Aorta (tissue), 5 donors: ENCODE data around the gene DSCAML1. TPM values are rescaled to one million over a fixed set of nuclear protein-coding genes. Genes with fewer than 3 reads are reported as not detected.

ENCODE experiments used
- ATAC-seq: fragments of 200-7000 bp; cut with Tn5 transposase; one replicate; pipeline ENCODE4 v1.9.1; 2022; ENCODE audit warnings: moderate library complexity; ENCODE audit not compliant: low FRiP score
- DNase-seq, 2 donors: peaks; one replicate each; pipeline ENCODE4 v3.0.0-alpha.2; 2020
- H3K27ac ChIP-seq, 2 donors: one replicate each; pipeline ENCODE4 v1.5.1; 2013; ENCODE audit warnings: low read length in 2 of 2, mild to moderate bottlenecking in 2 of 2, moderate library complexity in 2 of 2, control low read depth in 1 of 2, inconsistent platforms in 1 of 2, low read depth in 1 of 2
- H3K27me3 ChIP-seq, 2 donors: one replicate each; pipeline ENCODE4 v1.6.1; 2013; ENCODE audit warnings: control low read depth in 1 of 2, low read length in 1 of 2, mild to moderate bottlenecking in 1 of 2, moderate library complexity in 1 of 2; ENCODE audit not compliant: insufficient read depth in 2 of 2, control insufficient read depth in 1 of 2
- H3K36me3 ChIP-seq, 2 donors: one replicate each; pipeline ENCODE4 v1.6.1; 2013; ENCODE audit warnings: control low read depth in 1 of 2, low read length in 1 of 2, mild to moderate bottlenecking in 1 of 2; ENCODE audit not compliant: insufficient read depth in 2 of 2, control insufficient read depth in 1 of 2
- H3K4me1 ChIP-seq, 2 donors: one replicate each; pipeline ENCODE4 v1.6.1; 2013; ENCODE audit warnings: low read length in 2 of 2, control low read depth in 1 of 2, mild to moderate bottlenecking in 1 of 2, moderate library complexity in 1 of 2; ENCODE audit not compliant: insufficient read depth in 2 of 2, control insufficient read depth in 1 of 2
- H3K4me3 ChIP-seq, 2 donors: one replicate each; pipeline ENCODE4 v1.5.1; 2013; ENCODE audit warnings: low read length in 2 of 2, control low read depth in 1 of 2, mild to moderate bottlenecking in 1 of 2
- H3K9me3 ChIP-seq: one replicate; pipeline ENCODE4 v1.6.1; 2013; ENCODE audit warnings: mild to moderate bottlenecking, low read length; ENCODE audit not compliant: control insufficient read depth
- WGBS, 2 donors: extraction: QIAGEN DNeasy Blood & Tissue Kit; methylation state at CpG; one replicate each; pipeline ENCODE4 v1.1.7; 2013; 5-methylcytosine and 5-hydroxymethylcytosine counted together
- intact Hi-C, 2 donors: fragments of 100-400 bp; cut with DNase I; formaldehyde crosslinking; loops; one replicate each; pipeline versions ENCODE4 v1.14.2 to v1.15.0; 2022
- polyA plus RNA-seq, 2 donors: library from polyadenylated mRNA; stranded (reverse); fragments of 200-250 nt; gene quantifications; one replicate each; pipeline ENCODE4 v1.2.3, GENCODE V29; 2013
- total RNA-seq, 2 donors: library from RNA; stranded (reverse); fragmentation: NEBNext Ultra II Directional; extraction: Animal tissue kit (Norgen Biotek cat#: 25700); gene quantifications; one replicate each; pipeline ENCODE4 v1.2.1, GENCODE V29; 2021
- donor health status: healthy with polysubstance abuse.
- donor health status: Bipolar disorder and iron deficiency.
- donor health status: DM: no; HTN: no; CAD: no.
- donor health status: DM: no; HTN: no; CAD: no.
- donor health status: DM: yes; HTN: yes; CAD: no.

DSCAML1 gene
- total and polyA plus RNA-seq, 4 donors, result 0.13 to 2.2 (median 0.58) TPM; not detected in 1

DNA sequence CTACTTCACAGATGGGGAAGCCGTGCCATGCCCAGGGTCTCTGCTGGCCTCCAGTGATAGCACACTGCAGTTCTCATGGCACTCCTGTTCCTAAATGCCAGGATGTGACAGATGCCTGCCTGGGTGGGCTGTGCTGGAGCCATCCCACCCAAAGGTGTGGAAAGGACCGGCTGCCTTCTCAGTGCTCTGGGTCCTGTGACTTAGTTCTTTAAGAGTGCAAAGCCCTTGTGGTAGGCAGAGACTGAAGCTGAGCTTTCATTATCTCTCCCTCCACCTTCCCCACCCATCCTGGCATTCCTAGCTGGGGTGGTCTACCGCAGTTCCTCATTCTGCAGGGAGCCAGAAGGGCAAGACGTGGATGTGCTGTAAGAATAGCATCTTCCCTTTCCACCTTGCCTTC lies 319.3 kb downstream of the DSCAML1 start:
- H3K4me1 ChIP-seq, result no peaks in the 10 kb centered on the region
- intact Hi-C loops, result no loop called here
- no peaks in the 10 kb centered on the region for H3K36me3 ChIP-seq
- H3K9me3 ChIP-seq, result no peaks in the 10 kb centered on the region
- ATAC-seq, result no peak
- no peak overlapping the region for H3K27ac ChIP-seq
- H3K4me3 ChIP-seq, result no peak overlapping the region
- 57 to 62% methylated on average over 4 of the region's 4 CpGs for WGBS, 2 donors
- no peaks in the 10 kb centered on the region for H3K27me3 ChIP-seq
- no peak for DNase-seq

DNA sequence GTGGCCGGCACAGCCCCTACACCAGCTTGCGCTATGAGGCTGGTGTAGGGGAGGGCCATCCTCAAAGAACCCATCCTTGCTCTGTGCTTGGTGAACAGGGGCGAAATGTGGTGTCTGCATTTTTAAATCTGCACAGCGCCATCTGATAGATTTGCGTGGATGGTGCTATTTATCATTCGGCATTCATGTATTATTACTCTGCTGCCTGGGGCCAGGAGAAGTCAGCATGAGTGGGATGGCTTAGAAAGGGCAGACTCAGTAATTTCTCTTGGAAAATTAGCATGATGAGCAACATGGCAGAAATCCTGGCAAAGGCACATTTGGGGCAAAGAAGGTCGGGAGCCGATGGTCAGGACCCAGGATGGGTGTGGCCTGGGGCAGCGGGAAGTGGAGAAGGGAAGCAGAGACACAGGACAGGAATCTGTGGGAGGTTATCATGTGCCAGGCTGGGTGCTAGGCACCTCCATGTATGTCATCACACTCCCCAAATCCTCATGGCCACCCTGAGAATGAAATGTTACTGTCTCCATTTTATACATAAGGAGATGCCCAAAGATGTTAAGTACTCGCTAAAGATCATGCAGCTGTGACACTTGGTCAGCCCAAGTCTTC lies 320.4 kb downstream of the DSCAML1 start:
- Histone ChIP-seq H3K27ac (no peak overlapping the region), H3K4me1 (no peaks in the 10 kb centered on the region), H3K27me3 (no peaks in the 10 kb centered on the region), H3K36me3 (no peaks in the 10 kb centered on the region), H3K4me3 (no peak overlapping the region), H3K9me3 (no peaks in the 10 kb centered on the region)
- intact Hi-C loops, result no loop called here
- ATAC-seq (no peak), DNase-seq (peak in 1 of 2 donors; percentile 33)
- WGBS, 2 donors, result 78% methylated on average over 10 of the region's 10 CpGs

DNA sequence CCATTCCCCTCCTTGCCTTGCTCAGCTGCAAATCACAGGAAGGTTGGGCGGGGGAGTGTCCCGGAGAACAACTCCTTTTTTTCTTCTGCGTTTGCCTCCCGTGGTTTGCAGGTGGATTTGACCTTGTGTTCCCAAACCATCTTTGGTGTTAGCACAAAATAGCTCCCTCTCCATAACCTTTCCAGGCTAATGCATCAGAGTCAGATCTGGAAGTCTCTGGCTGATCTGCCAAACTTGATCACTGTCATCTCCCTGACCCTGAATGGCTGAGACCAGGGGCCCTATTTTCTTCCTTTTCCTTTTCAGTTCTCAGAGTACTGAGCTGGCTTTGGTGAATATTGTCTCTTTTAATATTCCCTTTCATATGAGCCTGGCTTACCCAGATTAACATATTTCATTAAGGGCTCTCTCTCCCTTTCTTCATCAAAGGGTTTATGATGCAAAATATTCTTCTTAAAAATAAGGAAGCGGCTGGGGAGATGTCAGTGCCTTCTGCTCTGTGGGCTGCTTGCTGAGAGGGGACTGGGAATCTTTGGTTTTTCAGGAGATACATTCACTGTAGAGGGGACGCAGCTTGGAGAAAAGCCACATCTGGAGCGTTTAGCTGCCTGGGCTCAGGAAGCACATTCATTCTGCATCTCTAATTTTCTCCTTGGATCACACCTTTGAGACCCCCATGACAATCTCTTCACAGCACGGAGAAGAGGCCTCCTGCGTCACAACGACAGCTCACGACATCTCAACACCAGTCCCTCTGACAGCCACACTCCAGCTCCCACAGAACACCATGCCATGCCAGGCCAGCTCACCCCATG lies 321.1 kb downstream of the DSCAML1 start:
- ATAC-seq (no peak), DNase-seq (peak in 1 of 2 donors; percentile 50)
- 67 to 70% methylated on average over 11 of the region's 11 CpGs for WGBS, 2 donors
- H3K27me3 ChIP-seq, result no peaks in the 10 kb centered on the region
- no peak overlapping the region for H3K4me3 ChIP-seq
- H3K36me3 ChIP-seq, result no peaks in the 10 kb centered on the region
- H3K27ac ChIP-seq, result no peak overlapping the region
- H3K4me1 ChIP-seq, result no peaks in the 10 kb centered on the region
- intact Hi-C loops, result no loop called here
- no peaks in the 10 kb centered on the region for H3K9me3 ChIP-seq

DNA sequence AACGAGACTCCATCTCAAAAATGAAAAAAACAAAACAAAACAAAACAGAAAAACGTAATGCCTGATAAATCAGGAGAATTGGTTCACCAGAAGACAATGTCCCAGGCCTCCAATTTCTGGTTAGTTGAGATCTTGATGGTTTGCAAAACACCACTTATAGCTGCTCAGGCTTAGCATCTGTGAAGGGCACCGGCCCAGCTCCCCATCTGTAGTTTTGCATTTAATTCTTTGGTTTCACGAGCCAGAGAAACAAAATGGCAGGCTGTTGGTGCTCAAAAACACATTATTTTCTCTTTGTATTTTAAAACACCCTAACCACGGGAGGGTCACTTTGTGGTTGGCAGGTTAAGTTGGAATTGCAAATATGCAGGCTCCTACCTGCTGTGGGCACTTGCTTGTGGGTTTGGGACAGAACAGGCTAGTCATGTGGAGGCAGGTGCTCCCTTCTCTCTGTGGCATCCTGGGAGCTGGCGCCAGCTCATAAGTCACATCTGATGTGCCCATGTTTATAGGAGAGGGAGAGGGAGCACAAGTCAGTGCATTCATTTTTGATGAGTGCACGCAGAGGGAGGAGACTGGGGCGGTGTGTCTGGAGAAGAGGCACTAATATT lies 323.4 kb downstream of the DSCAML1 start:
- Histone ChIP-seq H3K36me3 (no peaks in the 10 kb centered on the region), H3K4me3 (no peak overlapping the region), H3K9me3 (no peaks in the 10 kb centered on the region), H3K27ac (no peak overlapping the region), H3K27me3 (no peaks in the 10 kb centered on the region), H3K4me1 (no peaks in the 10 kb centered on the region)
- ATAC-seq (peak; percentile 28), DNase-seq (peak in 1 of 2 donors; percentile 28)
- 55 to 61% methylated on average over 8 of the region's 8 CpGs for WGBS, 2 donors
- intact Hi-C loops, result no loop called here

DNA sequence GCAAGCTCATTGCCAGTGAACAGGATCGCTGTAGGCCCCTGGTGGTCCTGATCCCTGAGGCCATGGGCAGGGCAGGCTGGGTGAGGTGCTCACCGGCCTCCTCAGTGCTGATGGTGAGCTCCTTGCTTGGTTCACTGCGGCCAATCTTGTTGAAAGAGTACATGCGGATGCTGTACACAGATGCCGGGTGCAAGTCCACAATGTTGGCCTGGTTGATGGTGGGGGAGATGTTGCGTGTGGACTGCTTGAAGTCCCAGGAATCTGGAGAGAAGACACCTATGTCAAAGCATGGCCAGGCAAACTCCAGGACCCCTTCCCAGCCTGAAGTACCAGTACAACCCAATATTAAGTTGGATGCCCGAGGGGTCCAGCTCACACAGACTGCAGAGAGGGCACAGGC lies 325.2 kb downstream of the DSCAML1 start:
- H3K4me3 ChIP-seq, result no peak overlapping the region
- ATAC-seq (no peak), DNase-seq (peak in 1 of 2 donors; percentile 62)
- H3K27me3 ChIP-seq, result no peaks in the 10 kb centered on the region
- no peaks in the 10 kb centered on the region for H3K9me3 ChIP-seq
- H3K4me1 ChIP-seq, result no peaks in the 10 kb centered on the region
- H3K27ac ChIP-seq, result no peak overlapping the region
- WGBS, 2 donors, result 89 to 92% methylated on average over 7 of the region's 7 CpGs
- intact Hi-C loops, result no loop called here
- H3K36me3 ChIP-seq, result no peaks in the 10 kb centered on the region

DNA sequence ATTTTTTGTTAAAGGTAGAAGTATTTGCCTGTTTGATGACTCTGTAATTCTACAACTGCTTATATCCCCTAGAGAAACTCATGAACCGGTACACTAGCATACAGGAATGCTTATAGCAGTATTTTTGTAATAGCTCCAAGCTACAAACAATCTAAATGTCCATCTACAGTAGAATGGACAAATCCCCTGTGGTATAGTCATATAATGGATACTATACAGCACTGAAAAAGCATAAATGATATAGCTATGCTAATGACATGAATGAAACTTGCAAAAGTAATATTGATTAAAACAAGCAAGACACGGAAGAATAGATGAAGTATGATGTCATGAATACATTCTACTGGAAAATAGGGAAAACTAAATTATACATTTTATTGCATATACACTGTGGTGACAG lies 326.4 kb downstream of the DSCAML1 start:
- Histone ChIP-seq H3K27ac (no peak overlapping the region), H3K9me3 (no peaks in the 10 kb centered on the region), H3K36me3 (no peaks in the 10 kb centered on the region), H3K4me1 (no peaks in the 10 kb centered on the region), H3K27me3 (no peaks in the 10 kb centered on the region), H3K4me3 (no peak overlapping the region)
- whole genome bisulfite sequencing, 2 donors, result 80 to 86% methylated on average over 2 of the region's 2 CpGs
- intact Hi-C loops, result no loop called here
- DNase-seq, result no peak
- no peak for ATAC-seq

DNA sequence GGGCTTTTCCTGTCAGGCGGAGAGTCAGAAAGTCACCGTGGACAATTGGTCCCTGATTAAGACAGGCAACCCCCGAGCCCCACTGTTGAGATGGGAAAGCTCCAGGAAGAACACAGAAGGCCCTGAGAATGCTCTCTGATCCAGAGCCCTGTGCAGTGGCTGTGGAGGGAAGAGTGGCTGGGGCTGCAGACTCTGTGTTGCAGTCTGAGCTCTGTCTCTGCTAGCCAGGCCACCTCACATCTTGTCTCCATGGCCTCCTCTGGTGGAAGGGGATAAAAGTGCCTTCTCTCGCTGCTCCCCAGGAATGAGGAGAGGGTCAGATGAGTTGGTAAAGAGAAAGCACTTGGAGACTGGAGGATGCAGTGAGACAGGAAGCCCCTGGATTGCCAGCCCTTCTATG lies 328.1 kb downstream of the DSCAML1 start:
- no peak for ATAC-seq

DNA sequence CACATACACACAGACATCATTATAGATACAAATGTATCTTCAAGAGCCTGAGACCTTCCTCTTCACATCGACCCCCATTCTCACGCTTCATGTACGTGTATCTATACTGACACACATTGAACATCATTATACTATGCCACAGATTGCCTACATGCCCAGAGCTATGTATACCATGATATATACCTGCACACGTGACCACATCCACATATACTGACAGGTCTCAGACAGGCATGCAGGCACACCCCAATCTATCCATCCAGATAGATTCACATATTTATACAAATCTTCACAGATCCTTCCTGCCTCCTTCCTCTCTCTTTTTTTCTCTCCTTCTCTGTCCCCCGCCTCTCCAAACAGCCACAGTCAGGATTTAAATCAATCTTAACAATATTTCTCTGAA lies 329.2 kb downstream of the DSCAML1 start:
- no peak overlapping the region for H3K4me3 ChIP-seq
- WGBS, 2 donors, result 69 to 83% methylated on average over 5 of the region's 5 CpGs
- DNase-seq (peak in 1 of 2 donors; percentile 3), ATAC-seq (no peak)
- H3K4me1 ChIP-seq, result no peaks in the 10 kb centered on the region
- intact Hi-C loops, result no loop called here
- H3K27me3 ChIP-seq, result no peaks in the 10 kb centered on the region
- no peak overlapping the region for H3K27ac ChIP-seq
- no peaks in the 10 kb centered on the region for H3K9me3 ChIP-seq
- no peaks in the 10 kb centered on the region for H3K36me3 ChIP-seq

More for the DNA sequence above, 328.1 kb downstream of the DSCAML1 start:
- Histone ChIP-seq H3K27ac (no peak overlapping the region), H3K4me3 (no peak overlapping the region), H3K27me3 (no peaks in the 10 kb centered on the region), H3K9me3 (no peaks in the 10 kb centered on the region), H3K4me1 (no peaks in the 10 kb centered on the region), H3K36me3 (no peaks in the 10 kb centered on the region)
- intact Hi-C loops, result no loop called here
- peak in 1 of 2 donors; percentile 46 for DNase-seq
- WGBS, 2 donors, result 64 to 72% methylated on average over 4 of the region's 4 CpGs
